Heart left ventricle (tissue), 13 donors: ENCODE measurements around the gene PRICKLE1.

Experiments used
- CTCF ChIP-seq, 12 donors: fragments of 200-600 bp; sonication (generic) in 4 of 12; IDR thresholded peaks; one replicate each; pipeline versions ENCODE4 v1.5.0 to v1.8.0; 2018 to 2022; ENCODE audit warnings: antibody characterized with exemption in 12 of 12, mild to moderate bottlenecking in 5 of 12
- POLR2A ChIP-seq, 2 donors: fragments of 450-650 bp; IDR thresholded peaks; one replicate each; pipeline ENCODE4 v1.6.1; 2017; ENCODE audit warnings: antibody characterized with exemption in 2 of 2, mild to moderate bottlenecking in 2 of 2, moderate library complexity in 2 of 2
- donor health status: ischemic (EF 13 %, LVEDD 7.1; RV severe dilation, severe dysfunction).
- donor health status: DM: no; HTN: yes; CAD: no.
- donor health status: DM: no; HTN: no; CAD: no.
- donor health status: ischemic (EF 25% LVEDD 6.9; RV normal size, moderate dysfunction).
- donor health status: ischemic (EF 25% LVEDD 5.7; RV mildly dilated, moderate dysfunction).
- donor health status: ischemic (EF 35%, LVEDD 5.7; RV mildly dilated, moderate dysfunction).
- donor health status: nonischemic (EF 11% LVEDD 7.7; RV severe dilation, severe dysfunction).
- donor health status: DM: yes; HTN: yes; CAD: no.
- donor health status: PGD.
- donor health status: ischemic (EF 29% LVEDD 5.4; RV normal size, mild dysfunction).
- donor health status: nonischemic (EF 23%, LVEDD 6.1; RV moderate dilation, normal function).

GRCh38 chr12:42638697-42639096 is 49.2 kb upstream of the PRICKLE1 start:
- TF ChIP-seq CTCF (IDR thresholded peaks at IDR 0.05) (no peak), POLR2A (IDR thresholded peaks at IDR 0.05) (no peak)
